ENCODE data around the gene ALPL. TPM values are rescaled to one million over a fixed set of nuclear protein-coding genes. Genes with fewer than 3 reads are reported as not detected.
"Not testable (repeated sequence)": the region's sequence is repeated elsewhere in the genome, so short reads cannot be mapped to it uniquely, and the experiment has no call there.

The ALPL gene
- polyA plus RNA-seq, 3 donors = 2.8 to 51.4 (median 29.6) TPM

- H3K27ac ChIP-seq (ENCODE audit: low read depth, low read length) = no peak overlapping the region
- 62 to 69% (median 65%) methylated on average over 7 of the region's 7 CpGs for WGBS, 3 donors
Measured at GRCh38 chr1:21503706-21504377, 5.4 kb upstream of the ALPL start.

DNA sequence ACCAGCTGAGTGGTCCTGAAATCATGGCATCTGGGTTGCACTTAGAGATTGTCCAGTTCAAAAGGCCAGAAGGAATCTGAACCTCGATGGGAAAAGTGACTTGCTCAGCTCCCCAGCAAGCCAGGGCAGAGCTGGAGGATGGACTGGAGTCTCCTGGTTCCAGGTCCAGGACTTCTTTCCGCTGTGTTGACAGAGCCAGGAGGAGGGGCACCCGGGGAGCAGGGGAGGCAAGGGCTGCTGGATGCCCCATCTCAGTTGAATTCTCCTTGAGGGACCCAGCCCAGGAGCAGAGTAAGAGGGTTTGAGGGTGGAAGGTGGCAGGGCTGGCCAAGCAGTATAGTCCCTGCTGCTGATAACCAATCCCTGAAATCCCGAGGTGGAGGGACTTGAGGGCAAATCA is 2.4 kb upstream of the ALPL start:
- 37 to 71% (median 56%) methylated on average over 4 of the region's 4 CpGs for WGBS, 3 donors

GRCh38 chr1:21507511-21508270 is 1.5 kb upstream of the ALPL start:
- 89 to 100% (median 93%) methylated on average over 1 of the region's 1 CpG for WGBS, 3 donors

More for the DNA sequence above, 2.4 kb upstream of the ALPL start:
- H3K27ac ChIP-seq (ENCODE audit: low read depth, low read length) = no peak overlapping the region

DNA sequence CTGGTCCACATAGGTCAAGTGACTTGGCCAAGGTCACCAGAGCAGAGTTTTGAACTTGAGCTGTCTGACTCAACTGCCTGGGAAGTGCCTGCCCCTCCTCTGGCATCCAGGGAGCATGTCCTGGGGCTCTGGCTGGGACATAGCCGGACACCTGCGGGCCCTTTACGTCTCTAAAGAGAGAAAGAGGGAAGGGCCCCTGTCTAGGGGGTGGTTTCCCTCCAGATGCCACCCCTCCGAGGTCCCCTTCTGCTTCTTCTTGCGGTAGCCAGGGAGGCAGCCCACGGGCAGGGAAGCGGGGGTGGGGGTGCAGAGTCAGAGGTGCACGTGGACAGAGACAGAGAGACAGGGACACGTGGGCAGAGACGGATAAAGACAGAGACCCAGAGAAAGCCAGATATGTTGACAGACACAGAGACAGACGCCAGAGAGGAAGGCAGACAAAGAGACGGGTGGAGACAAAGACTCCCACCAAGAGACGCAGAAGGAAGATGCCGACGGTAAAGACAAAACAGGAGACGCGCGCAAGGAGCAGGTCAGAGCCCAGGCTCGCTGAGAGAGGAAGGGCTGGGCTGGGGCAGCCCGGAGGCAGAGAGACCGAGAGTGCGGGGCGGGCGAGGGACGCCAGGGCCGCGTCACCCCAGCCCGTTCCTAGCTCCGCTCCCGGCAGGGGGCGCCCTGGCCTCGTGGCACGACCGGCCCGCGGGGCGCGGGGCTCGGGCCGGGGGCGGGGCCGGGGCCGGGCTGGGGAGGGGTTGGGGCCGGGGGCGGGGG is 458 bp upstream of the ALPL start:
- WGBS, 3 donors = 8 to 12% (median 8%) methylated on average over 26 to 44 of the region's 45 CpGs
- H3K27ac ChIP-seq (ENCODE audit: low read depth, low read length) = no peak overlapping the region

More at GRCh38 chr1:21507511-21508270, 1.5 kb upstream of the ALPL start:
- no peak overlapping the region for H3K27ac ChIP-seq (ENCODE audit: low read depth, low read length)

- no peak overlapping the region for H3K27ac ChIP-seq (ENCODE audit: low read depth, low read length)
- 47 to 61% (median 55%) methylated on average over 11 to 12 of the region's 12 CpGs for WGBS, 3 donors
Measured at GRCh38 chr1:21510113-21510493, 880 bp downstream of the ALPL start.

DNA sequence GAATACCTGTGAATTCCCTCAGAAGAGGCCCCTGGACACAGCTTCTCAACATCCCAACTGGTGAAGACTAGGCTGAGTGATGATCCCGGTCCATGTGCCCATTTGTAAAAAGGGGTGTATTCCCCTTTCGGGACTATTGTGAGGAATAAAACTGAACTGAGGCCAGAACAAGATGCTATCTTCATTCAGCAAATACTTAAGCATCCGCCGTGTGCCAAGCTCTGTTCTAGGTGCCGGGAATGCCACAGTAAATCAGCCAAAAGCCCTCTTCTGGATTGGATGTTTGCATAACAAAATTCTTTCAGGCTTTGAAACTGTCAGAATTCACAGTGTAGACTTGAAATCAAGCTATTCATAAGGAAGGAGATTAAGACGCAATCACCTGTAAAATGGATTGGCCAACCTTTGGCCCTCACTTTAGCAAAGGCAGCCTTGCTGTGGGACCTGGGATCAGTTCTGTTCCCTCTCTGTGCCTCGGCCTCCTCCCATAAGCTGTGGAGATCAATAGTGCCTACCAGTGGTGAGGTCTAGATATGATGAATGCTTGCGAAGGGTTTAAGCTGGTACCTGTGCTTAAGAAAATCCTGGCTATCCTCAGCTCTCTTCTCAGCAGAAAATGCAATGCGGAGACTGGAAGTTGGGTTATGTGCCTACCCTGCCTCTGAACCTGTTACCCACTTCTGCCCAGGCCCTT is 1.8 kb downstream of the ALPL start:
- WGBS, 3 donors = 74 to 85% (median 78%) methylated on average over 9 of the region's 9 CpGs
- H3K27ac ChIP-seq (ENCODE audit: low read depth, low read length) = no peak overlapping the region

- H3K27ac ChIP-seq (ENCODE audit: low read depth, low read length) = no peak overlapping the region
- WGBS, 3 donors = 70 to 77% (median 73%) methylated on average over 11 of the region's 11 CpGs
Measured at GRCh38 chr1:21511579-21512522, 2.6 kb downstream of the ALPL start.

DNA sequence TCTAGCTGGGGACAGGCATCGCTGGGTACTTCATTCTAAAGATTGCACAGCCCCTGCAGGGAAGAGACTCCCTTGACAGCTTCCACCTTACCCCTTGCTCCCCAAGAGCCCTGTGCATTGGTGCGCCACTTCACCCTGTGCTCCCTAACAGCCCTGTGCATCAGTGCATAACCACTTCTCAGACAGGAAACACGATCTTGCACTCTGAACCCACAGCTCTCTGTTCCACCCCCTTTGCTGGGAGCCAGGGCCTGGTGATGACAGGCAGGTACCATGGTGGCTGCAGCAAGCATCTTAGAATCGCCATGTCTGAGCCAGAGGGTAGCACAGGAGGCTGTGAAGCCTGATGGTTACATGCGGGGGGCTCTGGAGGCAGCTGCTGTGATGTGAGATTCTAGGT is 5.0 kb downstream of the ALPL start:
- WGBS, 3 donors = 80 to 85% (median 85%) methylated on average over 5 of the region's 5 CpGs
- no peak overlapping the region for H3K27ac ChIP-seq (ENCODE audit: low read depth, low read length)

GRCh38 chr1:21517161-21517589 is 8.0 kb downstream of the ALPL start:
- H3K27ac ChIP-seq (ENCODE audit: low read depth, low read length) = no peak overlapping the region
- 59 to 78% (median 74%) methylated on average over 3 of the region's 3 CpGs for WGBS, 3 donors

DNA sequence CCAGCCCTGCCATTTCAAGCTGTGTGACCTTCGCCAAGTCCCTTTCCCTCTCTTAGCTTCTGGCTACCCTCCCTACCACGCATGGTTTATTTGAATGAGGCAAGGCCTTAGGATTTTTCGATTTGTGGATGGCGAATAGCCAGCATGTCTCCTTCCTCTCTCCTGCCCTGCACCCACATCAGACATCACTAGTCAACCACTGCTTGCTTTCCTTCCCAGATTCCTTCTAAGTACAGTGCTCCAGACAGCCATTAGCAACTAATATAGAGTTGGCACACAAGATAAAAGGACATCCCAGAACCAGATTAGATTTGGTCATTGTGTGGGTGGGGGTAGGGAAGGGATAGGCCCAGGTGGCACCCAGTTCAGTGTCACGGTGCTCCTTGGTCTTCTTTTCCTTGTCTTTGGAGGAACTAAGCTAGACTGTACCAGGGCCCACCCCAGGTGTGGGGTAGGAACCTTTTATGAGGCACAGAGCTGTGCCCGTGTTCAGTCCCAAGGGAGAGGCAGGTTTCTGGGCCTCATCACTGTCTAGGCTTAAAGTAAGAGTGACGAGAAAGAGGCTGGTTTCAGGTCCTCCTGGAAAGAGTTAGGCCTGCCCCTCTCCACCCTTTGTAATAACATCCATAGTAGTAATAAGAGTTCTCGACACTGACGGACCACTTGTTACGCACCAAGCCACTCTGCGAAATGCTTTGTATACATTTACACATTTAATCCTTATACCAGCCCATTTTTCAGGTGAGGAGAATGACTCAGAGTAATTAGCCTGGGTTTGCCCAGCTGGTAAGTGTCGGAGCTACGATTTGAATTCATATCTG is 8.6 kb downstream of the ALPL start:
- H3K27ac ChIP-seq (ENCODE audit: low read depth, low read length) = no peak overlapping the region
- WGBS, 3 donors = 79 to 84% (median 79%) methylated on average over 13 of the region's 13 CpGs

DNA sequence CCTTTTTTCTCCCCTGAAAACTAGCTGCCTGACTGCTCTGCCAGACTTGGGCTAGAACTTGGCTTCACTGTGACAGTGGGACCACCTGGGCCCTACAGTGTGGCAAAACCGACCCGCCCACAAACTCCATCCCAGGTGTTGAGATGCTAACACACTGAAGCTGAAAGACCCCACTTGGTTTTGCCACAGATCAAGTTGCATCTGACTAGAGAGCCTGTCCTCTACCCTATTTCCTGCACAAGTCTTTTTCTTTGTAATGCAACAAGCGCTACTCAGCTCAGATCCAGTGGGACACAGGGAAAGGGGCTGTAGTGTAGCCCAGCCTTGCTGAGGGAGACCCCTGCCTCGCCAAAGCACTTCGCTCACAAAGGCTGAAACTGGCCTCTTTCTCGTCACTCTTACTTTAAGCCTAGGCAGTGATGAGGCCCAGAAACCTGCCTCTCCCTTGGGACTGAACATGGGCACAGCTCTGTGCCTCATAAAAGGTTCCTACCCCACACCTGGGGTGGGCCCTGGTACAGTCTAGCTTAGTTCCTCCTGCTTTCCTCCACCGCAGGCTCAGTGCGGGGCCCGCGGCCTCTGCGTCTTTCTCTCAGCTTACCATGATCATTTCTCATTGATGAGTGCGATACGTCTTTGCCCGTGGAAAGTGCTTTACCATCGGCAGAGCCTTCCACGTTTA is 9.7 kb downstream of the ALPL start:
- 91 to 92% (median 92%) methylated on average over 16 of the region's 16 CpGs for WGBS, 3 donors

DNA sequence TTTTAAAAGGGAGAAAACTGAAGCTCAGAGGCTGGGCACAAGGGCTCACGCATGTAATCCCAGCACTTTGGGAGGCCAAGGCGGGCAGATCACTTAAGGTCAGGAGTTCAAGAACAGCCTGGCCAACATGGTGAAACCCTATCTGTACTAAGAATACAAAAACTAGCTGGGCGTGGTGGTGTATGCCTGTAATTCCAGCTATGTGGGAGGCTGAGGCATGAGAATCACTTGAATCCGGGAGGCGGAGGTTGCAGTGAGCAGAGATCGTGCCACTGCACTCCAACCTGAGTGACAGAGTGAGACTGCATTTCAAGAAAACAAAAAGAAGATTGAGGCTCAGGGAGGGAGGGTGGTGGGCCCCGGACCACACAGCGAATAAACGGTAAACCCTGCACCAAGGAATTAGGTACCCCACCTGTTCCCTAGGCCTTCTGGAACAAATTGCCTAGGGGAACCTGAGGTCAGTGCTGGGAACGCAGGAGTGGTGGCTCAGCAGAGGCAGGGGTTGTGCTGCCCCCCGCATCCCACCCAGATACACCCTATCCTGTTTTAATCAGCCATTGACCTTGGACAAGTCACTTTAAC is 10.4 kb downstream of the ALPL start:
- not testable (repeated sequence) for H3K27ac ChIP-seq (ENCODE audit: low read depth, low read length)
- 92 to 94% (median 93%) methylated on average over 11 of the region's 11 CpGs for WGBS, 3 donors

More for the DNA sequence above, 9.7 kb downstream of the ALPL start:
- H3K27ac ChIP-seq (ENCODE audit: low read depth, low read length) = no peak overlapping the region

DNA sequence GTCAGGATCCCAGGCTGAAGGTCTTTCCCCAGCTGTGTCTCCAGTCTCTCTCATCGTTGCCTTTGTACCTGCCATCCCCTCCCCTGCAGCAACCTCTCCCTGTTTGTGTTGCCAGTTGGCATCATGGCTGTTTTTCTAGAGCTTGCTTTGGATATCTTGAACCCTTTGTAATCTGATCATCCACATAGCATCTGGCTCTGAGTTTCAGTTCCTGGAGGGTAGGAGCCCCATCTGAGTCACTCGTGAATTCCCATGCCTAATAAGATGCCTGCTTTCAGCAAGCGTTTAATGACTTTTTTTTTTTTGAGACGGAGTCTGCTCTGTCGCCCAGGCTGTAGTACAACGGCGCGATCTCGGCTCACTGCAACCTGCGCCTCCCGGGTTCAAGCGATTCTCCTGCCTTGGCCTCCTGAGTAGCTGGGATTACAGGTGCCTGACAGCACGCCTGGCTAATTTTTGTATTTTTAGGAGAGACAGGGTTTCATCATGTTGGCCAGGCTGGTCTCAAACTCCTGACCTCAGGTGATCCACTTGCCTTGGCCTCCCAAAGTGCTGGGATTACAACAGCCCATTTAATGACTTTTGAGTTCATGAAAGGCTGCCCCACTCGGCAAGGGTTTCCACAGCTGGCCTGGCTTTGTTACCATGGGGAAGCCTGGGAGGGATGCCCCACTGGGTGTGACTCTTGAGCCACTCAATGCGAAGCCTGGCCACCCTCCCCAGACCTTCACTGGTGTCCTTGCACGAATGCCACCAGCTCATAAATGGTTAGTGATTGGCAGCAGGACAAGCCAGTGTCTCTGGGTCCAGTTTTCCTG is 11.9 kb downstream of the ALPL start:
- no peak overlapping the region for H3K27ac ChIP-seq (ENCODE audit: low read depth, low read length)
- 87 to 89% (median 87%) methylated on average over 16 of the region's 16 CpGs for WGBS, 3 donors

- WGBS, 3 donors = 97 to 100% (median 98%) methylated on average over 4 of the region's 4 CpGs
- no peak overlapping the region for H3K27ac ChIP-seq (ENCODE audit: low read depth, low read length)
Measured at GRCh38 chr1:21521717-21522060, 12.5 kb downstream of the ALPL start.

- no peak overlapping the region for H3K27ac ChIP-seq (ENCODE audit: low read depth, low read length)
- 83 to 89% (median 88%) methylated on average over 11 of the region's 11 CpGs for WGBS, 3 donors
Measured at GRCh38 chr1:21522525-21523038, 13.4 kb downstream of the ALPL start.
